ENCODE results near the gene ST8SIA6.

Gene ST8SIA6

DNA sequence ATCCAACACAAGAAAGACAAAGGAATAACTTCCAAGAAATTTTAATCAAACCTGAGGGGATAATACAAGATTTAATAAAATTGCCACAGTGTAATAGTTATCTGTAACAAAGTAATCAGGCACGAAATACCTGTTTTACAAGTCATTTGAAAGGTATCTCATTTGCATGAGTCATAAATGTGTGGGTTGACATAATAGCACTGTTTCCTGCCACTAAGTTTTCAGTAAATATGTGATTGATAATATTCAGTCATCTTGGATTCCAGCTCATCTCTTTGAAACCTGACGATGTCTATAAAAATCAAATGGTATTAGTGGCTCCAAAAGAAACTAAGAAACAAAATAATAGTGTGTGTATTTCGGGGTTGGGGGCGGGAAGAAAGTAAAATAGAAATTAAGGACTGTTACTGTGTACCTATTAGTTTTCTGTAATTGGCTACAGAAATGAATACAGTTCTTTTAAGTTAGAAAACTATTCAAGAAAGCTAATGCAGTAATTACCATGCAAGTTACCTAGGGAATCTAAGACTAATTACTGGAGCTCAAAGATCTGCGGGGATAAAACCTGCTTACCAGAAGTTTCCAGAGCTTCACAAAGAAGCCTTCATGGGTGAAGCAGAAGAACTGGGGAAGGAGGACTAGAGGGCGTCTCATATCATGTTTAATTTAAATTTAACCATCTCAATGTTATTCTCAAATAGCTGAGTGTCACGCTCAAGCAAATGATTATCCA, 100.7 kb downstream of the ST8SIA6 start:
- Histone ChIP-seq H3K9me2 (replicated peaks; ENCODE audit: low read depth, low read length) (no peaks in the 10 kb centered on the region), H3K27me3 (ENCODE audit: insufficient read depth, low read length, poor library complexity, severe bottlenecking) (no peaks in the 10 kb centered on the region), H2AFZ (ENCODE audit: low read length) (no peak overlapping the region), H3K4me3 (ENCODE audit: low read length, poor library complexity, severe bottlenecking) (no peak overlapping the region), H3K4me2 (ENCODE audit: low read depth, low read length, poor library complexity, severe bottlenecking) (no peak overlapping the region), H3K9ac (ENCODE audit: low read depth, low read length, poor library complexity, severe bottlenecking) (no peak overlapping the region), H3K9me3 (ENCODE audit: insufficient read depth, low read depth, low read length) (no peaks in the 10 kb centered on the region), H4K20me1 (ENCODE audit: insufficient read depth, low read length, poor library complexity, severe bottlenecking) (no peaks in the 10 kb centered on the region), H3K36me3 (ENCODE audit: insufficient read depth, low read length) (no peaks in the 10 kb centered on the region), H3F3A (ENCODE audit: low read depth) (no peaks in the 10 kb centered on the region), H3K4me1 (ENCODE audit: insufficient read depth, low read length, poor library complexity, severe bottlenecking) (no peaks in the 10 kb centered on the region), H3K79me2 (ENCODE audit: insufficient read depth, low read length) (no peaks in the 10 kb centered on the region)
- TF ChIP-seq, protein P1, sequence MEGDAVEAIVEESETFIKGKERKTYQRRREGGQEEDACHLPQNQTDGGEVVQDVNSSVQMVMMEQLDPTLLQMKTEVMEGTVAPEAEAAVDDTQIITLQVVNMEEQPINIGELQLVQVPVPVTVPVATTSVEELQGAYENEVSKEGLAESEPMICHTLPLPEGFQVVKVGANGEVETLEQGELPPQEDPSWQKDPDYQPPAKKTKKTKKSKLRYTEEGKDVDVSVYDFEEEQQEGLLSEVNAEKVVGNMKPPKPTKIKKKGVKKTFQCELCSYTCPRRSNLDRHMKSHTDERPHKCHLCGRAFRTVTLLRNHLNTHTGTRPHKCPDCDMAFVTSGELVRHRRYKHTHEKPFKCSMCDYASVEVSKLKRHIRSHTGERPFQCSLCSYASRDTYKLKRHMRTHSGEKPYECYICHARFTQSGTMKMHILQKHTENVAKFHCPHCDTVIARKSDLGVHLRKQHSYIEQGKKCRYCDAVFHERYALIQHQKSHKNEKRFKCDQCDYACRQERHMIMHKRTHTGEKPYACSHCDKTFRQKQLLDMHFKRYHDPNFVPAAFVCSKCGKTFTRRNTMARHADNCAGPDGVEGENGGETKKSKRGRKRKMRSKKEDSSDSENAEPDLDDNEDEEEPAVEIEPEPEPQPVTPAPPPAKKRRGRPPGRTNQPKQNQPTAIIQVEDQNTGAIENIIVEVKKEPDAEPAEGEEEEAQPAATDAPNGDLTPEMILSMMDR (conservative IDR thresholded peaks at IDR 0.05; ENCODE audit: low read length): no peak
- no peak for TF ChIP-seq EZH2phosphoT487 (IDR thresholded peaks at IDR 0.05; ENCODE audit: borderline replicate concordance)

DNA sequence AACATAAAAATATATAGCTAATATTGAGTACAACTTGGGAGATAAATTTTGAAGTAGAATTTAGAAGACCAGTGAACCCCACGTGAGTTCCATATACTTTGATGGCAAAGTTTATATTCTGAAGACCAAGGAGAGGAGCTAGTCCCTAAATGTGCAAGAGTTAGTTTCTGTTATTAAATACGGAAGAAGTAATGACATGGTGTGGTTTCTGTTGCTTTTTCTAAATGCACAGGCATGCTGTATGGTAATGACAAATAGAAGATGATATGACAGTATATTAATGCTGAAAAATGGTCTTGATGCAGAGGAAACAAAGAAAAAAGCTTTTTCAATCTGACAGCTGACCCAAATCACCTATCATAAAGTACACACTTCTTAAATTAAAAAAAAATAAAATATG, 101.8 kb downstream of the ST8SIA6 start:
- Histone ChIP-seq H3K4me1 (ENCODE audit: insufficient read depth, low read length, poor library complexity, severe bottlenecking) (no peaks in the 10 kb centered on the region), H2AFZ (ENCODE audit: low read length) (no peak overlapping the region)

DNA sequence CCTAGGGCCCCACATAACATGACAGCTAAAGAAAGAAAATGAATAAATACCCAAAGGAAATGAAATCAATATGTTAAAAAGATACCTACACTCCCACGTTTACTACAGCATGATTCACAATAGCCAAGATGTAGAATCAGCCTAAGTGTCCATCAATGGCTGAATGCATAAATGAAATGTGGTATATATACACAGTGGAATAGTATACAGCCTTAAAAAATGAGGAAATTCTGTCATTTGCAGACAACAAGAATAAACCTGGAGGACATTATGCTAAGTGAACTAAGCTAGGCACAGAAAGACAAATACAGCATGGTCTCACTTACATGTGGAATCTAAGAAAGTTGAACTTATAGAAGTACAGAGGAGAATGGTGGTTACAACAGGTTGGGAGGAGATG, 102.9 kb downstream of the ST8SIA6 start:
- no peak overlapping the region for H3K4me3 ChIP-seq (ENCODE audit: low read length, poor library complexity, severe bottlenecking)
- no peak overlapping the region for H3K9ac ChIP-seq (ENCODE audit: low read depth, low read length, poor library complexity, severe bottlenecking)
- TF ChIP-seq EZH2phosphoT487 (IDR thresholded peaks at IDR 0.05; ENCODE audit: borderline replicate concordance): no peak
- TF ChIP-seq, protein P1 (conservative IDR thresholded peaks at IDR 0.05; ENCODE audit: low read length): no peak
- H4K20me1 ChIP-seq (ENCODE audit: insufficient read depth, low read length, poor library complexity, severe bottlenecking): no peaks in the 10 kb centered on the region
- H2AFZ ChIP-seq (ENCODE audit: low read length): no peak overlapping the region
- no peaks in the 10 kb centered on the region for H3F3A ChIP-seq (ENCODE audit: low read depth)
- no peaks in the 10 kb centered on the region for H3K9me3 ChIP-seq (ENCODE audit: insufficient read depth, low read depth, low read length)
- no peaks in the 10 kb centered on the region for H3K9me2 ChIP-seq (replicated peaks; ENCODE audit: low read depth, low read length)
- H3K79me2 ChIP-seq (ENCODE audit: insufficient read depth, low read length): no peaks in the 10 kb centered on the region
- no peaks in the 10 kb centered on the region for H3K36me3 ChIP-seq (ENCODE audit: insufficient read depth, low read length)
- H3K4me2 ChIP-seq (ENCODE audit: low read depth, low read length, poor library complexity, severe bottlenecking): no peak overlapping the region
- H3K4me1 ChIP-seq (ENCODE audit: insufficient read depth, low read length, poor library complexity, severe bottlenecking): no peaks in the 10 kb centered on the region
- H3K27me3 ChIP-seq (ENCODE audit: insufficient read depth, low read length, poor library complexity, severe bottlenecking): no peaks in the 10 kb centered on the region

More for the DNA sequence above, 101.8 kb downstream of the ST8SIA6 start:
- Histone ChIP-seq H3F3A (ENCODE audit: low read depth) (no peaks in the 10 kb centered on the region), H4K20me1 (ENCODE audit: insufficient read depth, low read length, poor library complexity, severe bottlenecking) (no peaks in the 10 kb centered on the region), H3K79me2 (ENCODE audit: insufficient read depth, low read length) (no peaks in the 10 kb centered on the region), H3K9me3 (ENCODE audit: insufficient read depth, low read depth, low read length) (no peaks in the 10 kb centered on the region), H3K36me3 (ENCODE audit: insufficient read depth, low read length) (no peaks in the 10 kb centered on the region), H3K27me3 (ENCODE audit: insufficient read depth, low read length, poor library complexity, severe bottlenecking) (no peaks in the 10 kb centered on the region), H3K4me3 (ENCODE audit: low read length, poor library complexity, severe bottlenecking) (no peak overlapping the region), H3K4me2 (ENCODE audit: low read depth, low read length, poor library complexity, severe bottlenecking) (no peak overlapping the region), H3K9ac (ENCODE audit: low read depth, low read length, poor library complexity, severe bottlenecking) (no peak overlapping the region), H3K9me2 (replicated peaks; ENCODE audit: low read depth, low read length) (no peaks in the 10 kb centered on the region)
- TF ChIP-seq, protein P1 (conservative IDR thresholded peaks at IDR 0.05; ENCODE audit: low read length): no peak
- no peak for TF ChIP-seq EZH2phosphoT487 (IDR thresholded peaks at IDR 0.05; ENCODE audit: borderline replicate concordance)

Measured in Loucy (cell line).